Mesenchymal stem cell (in vitro differentiated cells and primary cell): Measurements from ENCODE around the gene SCRN3.
"Not testable (repeated sequence)": the region's sequence is repeated elsewhere in the genome, so short reads cannot be mapped to it uniquely, and the experiment has no call there.

Source experiments
- DNase-seq: peaks from one replicate; pipeline ENCODE4 v3.0.0-alpha.2; 2013
- H2AFZ ChIP-seq: one replicate; pipeline ENCODE4 v1.6.1; 2013; ENCODE audit warnings: low read depth, mild to moderate bottlenecking, control low read depth, inconsistent platforms, low read length, moderate library complexity
- H2AK5ac ChIP-seq: 2 replicates; pipeline ENCODE4 v1.6.1; 2013; ENCODE audit warnings: low read length, moderate library complexity, mild to moderate bottlenecking, inconsistent platforms; ENCODE audit not compliant: severe bottlenecking
- H2BK120ac ChIP-seq: one replicate; pipeline ENCODE4 v1.6.1; 2013; ENCODE audit warnings: low read depth, mild to moderate bottlenecking, inconsistent platforms, low read length, moderate library complexity
- H2BK12ac ChIP-seq, 2 experiments: one replicate each; pipeline ENCODE4 v1.6.1; 2013; ENCODE audit warnings: inconsistent platforms in 2 of 2, low read length in 2 of 2, mild to moderate bottlenecking in 2 of 2, moderate library complexity in 2 of 2, control low read depth in 1 of 2
- H2BK15ac ChIP-seq: one replicate; pipeline ENCODE4 v1.6.1; 2013; ENCODE audit warnings: mild to moderate bottlenecking, low read depth, inconsistent platforms; ENCODE audit not compliant: poor library complexity, severe bottlenecking
- H2BK5ac ChIP-seq: 2 replicates; pipeline ENCODE4 v1.6.1; 2013; ENCODE audit warnings: low read depth, mild to moderate bottlenecking, low read length, control low read depth, inconsistent platforms; ENCODE audit not compliant: poor library complexity, severe bottlenecking
- H3K14ac ChIP-seq, 2 experiments: one replicate each; pipeline ENCODE4 v1.6.1; 2013; ENCODE audit warnings: inconsistent platforms in 2 of 2, low read length in 2 of 2, control low read depth in 1 of 2, mild to moderate bottlenecking in 1 of 2, moderate library complexity in 1 of 2
- H3K18ac ChIP-seq, 2 experiments: one replicate each; pipeline ENCODE4 v1.6.1; 2013; ENCODE audit warnings: inconsistent platforms in 2 of 2, low read length in 2 of 2, control low read depth in 1 of 2, low read depth in 1 of 2, mild to moderate bottlenecking in 1 of 2
- H3K23ac ChIP-seq, 2 experiments: one replicate each; pipeline ENCODE4 v1.6.1; 2013; ENCODE audit warnings: inconsistent platforms in 2 of 2, low read length in 2 of 2, mild to moderate bottlenecking in 2 of 2, moderate library complexity in 2 of 2, control low read depth in 1 of 2
- H3K27ac ChIP-seq: 2 replicates; pipeline ENCODE4 v1.5.1; 2013; ENCODE audit warnings: mild to moderate bottlenecking, moderate library complexity, low read length, control low read depth, inconsistent platforms; ENCODE audit not compliant: poor library complexity, severe bottlenecking
- H3K27me3 ChIP-seq, 2 experiments: 2 replicates each; pipeline versions ENCODE4 v1.6.1 to v1.7.0; 2013; ENCODE audit warnings: low read length in 2 of 2, mild to moderate bottlenecking in 2 of 2, moderate library complexity in 2 of 2, control low read depth in 1 of 2, inconsistent platforms in 1 of 2; ENCODE audit not compliant: control insufficient read depth in 1 of 2, insufficient read depth in 1 of 2
- H3K36me3 ChIP-seq, 2 experiments: 2 replicates each; pipeline versions ENCODE4 v1.6.1 to v1.7.0; 2013; ENCODE audit warnings: low read length in 2 of 2, control low read depth in 1 of 2, inconsistent platforms in 1 of 2, low read depth in 1 of 2, mild to moderate bottlenecking in 1 of 2; ENCODE audit not compliant: insufficient read depth in 2 of 2, control insufficient read depth in 1 of 2
- H3K4ac ChIP-seq, 2 experiments: one replicate each; pipeline ENCODE4 v1.6.1; 2013; ENCODE audit warnings: inconsistent platforms in 2 of 2, low read length in 2 of 2, mild to moderate bottlenecking in 2 of 2, moderate library complexity in 2 of 2, control low read depth in 1 of 2, low read depth in 1 of 2
- H3K4me1 ChIP-seq: 2 replicates; pipeline ENCODE4 v1.6.1; 2013; ENCODE audit warnings: low read depth, low read length, control low read depth; ENCODE audit not compliant: control insufficient read depth, insufficient read depth
- H3K4me2 ChIP-seq: 2 replicates; pipeline ENCODE4 v1.6.1; 2013; ENCODE audit warnings: low read length, mild to moderate bottlenecking, inconsistent platforms; ENCODE audit not compliant: poor library complexity, severe bottlenecking
- H3K4me3 ChIP-seq, 2 experiments: 2 replicates each; pipeline versions ENCODE4 v1.5.1 to v1.7.0; 2013; ENCODE audit warnings: low read length in 2 of 2, mild to moderate bottlenecking in 2 of 2, control low read depth in 1 of 2, low read depth in 1 of 2; ENCODE audit not compliant: insufficient read depth in 1 of 2
- H3K79me1 ChIP-seq: replicated peaks from 2 replicates; pipeline ENCODE4 v1.6.1; 2013; ENCODE audit warnings: mild to moderate bottlenecking, control low read depth, low read length, inconsistent platforms; ENCODE audit not compliant: poor library complexity, severe bottlenecking
- H3K9ac ChIP-seq: 2 replicates; pipeline ENCODE4 v1.7.0; 2013; ENCODE audit warnings: mild to moderate bottlenecking, low read length, moderate library complexity
- H3K9me3 ChIP-seq: 2 replicates; pipeline ENCODE4 v1.7.0; 2013; ENCODE audit warnings: mild to moderate bottlenecking, low read length; ENCODE audit not compliant: control insufficient read depth
- H4K8ac ChIP-seq: one replicate; pipeline ENCODE4 v1.6.1; 2013; ENCODE audit warnings: inconsistent platforms, mild to moderate bottlenecking, low read length, moderate library complexity
- H4K91ac ChIP-seq: one replicate; pipeline ENCODE4 v1.6.1; 2013; ENCODE audit warnings: mild to moderate bottlenecking, low read length, inconsistent platforms
- WGBS: methylation state at CpG from one replicate; pipeline ENCODE4 v1.1.7; 2013; ENCODE audit warnings: mixed read lengths; 5-methylcytosine and 5-hydroxymethylcytosine counted together

Gene SCRN3

DNA sequence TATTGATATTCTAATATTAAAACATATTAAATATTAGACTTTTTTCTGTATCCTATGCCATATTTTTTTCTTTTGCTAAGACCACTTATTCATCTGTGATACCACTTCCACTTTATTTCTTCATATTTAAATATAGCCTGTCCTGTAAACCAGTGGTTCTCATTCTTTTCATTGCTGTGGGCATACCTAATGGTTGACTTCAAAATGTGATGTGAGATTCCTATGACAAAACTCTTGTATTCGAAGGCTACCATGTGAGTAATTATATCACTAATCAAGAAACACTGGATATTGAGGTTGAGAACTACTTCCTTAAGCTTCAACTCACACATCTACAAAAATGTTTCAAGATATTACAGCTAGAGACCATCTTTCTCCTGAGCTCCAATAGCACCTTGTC is 3.6 kb downstream of the SCRN3 start:
- 89% methylated on average over 1 of the region's 1 CpG for WGBS
- no peak overlapping the region for H3K4me2 ChIP-seq
- H2AFZ ChIP-seq: no peak overlapping the region
- peaks cover 3% of the 10 kb centered on the region for H3K4me1 ChIP-seq
- H3K4me3 ChIP-seq: no peak overlapping the region
- H2BK15ac ChIP-seq: no peak overlapping the region
- no peak overlapping the region for H3K23ac ChIP-seq
- no peak overlapping the region for H4K8ac ChIP-seq
- H3K36me3 ChIP-seq: peaks cover 0 to 40% of the 10 kb centered on the region in 2 experiments
- H2BK12ac ChIP-seq: no peak overlapping the region
- H3K9ac ChIP-seq: no peak overlapping the region
- H2BK120ac ChIP-seq: no peak overlapping the region
- H3K4ac ChIP-seq: no peak overlapping the region
- H2AK5ac ChIP-seq: no peak overlapping the region
- no peak overlapping the region for H3K27ac ChIP-seq
- no peak for DNase-seq
- no peak overlapping the region for H3K14ac ChIP-seq
- no peaks in the 10 kb centered on the region for H3K9me3 ChIP-seq
- H2BK5ac ChIP-seq: no peak overlapping the region
- no peaks in the 10 kb centered on the region for H3K27me3 ChIP-seq
- H3K79me1 ChIP-seq: peaks cover 5% of the 10 kb centered on the region
- no peak overlapping the region for H4K91ac ChIP-seq
- no peak overlapping the region for H3K18ac ChIP-seq

DNA sequence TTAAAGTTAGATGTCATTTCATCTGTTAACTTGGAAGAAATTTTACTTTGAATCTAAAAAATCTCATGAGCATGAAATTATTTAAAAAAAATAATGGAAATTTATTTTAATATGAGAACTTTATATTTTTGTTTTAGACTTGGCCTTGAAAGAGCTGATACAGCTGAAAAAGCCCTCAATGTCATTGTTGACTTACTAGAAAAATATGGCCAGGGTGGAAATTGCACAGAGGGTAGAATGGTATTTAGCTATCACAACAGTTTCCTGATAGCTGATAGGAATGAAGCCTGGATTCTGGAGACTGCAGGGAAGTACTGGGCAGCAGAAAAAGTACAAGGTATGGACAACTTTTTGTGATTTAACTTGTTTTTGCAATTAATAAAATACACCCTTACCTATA is 5.3 kb downstream of the SCRN3 start:
- Histone ChIP-seq H2AFZ (no peak overlapping the region), H3K4me1 (peaks cover 3% of the 10 kb centered on the region), H2BK5ac (no peak overlapping the region), H3K79me1 (peaks cover 5% of the 10 kb centered on the region), H3K4me2 (no peak overlapping the region), H2BK12ac (no peak overlapping the region), H2AK5ac (no peak overlapping the region), H3K9ac (no peak overlapping the region), H3K27ac (no peak overlapping the region), H4K91ac (no peak overlapping the region), H2BK120ac (no peak overlapping the region), H3K27me3 (no peaks in the 10 kb centered on the region), H3K18ac (no peak overlapping the region), H3K14ac (no peak overlapping the region), H3K9me3 (no peaks in the 10 kb centered on the region), H2BK15ac (no peak overlapping the region), H3K23ac (no peak overlapping the region), H3K4ac (no peak overlapping the region), H3K4me3 (no peak overlapping the region), H4K8ac (no peak overlapping the region), H3K36me3 (peaks cover 0 to 41% of the 10 kb centered on the region in 2 experiments)
- DNase-seq: no peak

DNA sequence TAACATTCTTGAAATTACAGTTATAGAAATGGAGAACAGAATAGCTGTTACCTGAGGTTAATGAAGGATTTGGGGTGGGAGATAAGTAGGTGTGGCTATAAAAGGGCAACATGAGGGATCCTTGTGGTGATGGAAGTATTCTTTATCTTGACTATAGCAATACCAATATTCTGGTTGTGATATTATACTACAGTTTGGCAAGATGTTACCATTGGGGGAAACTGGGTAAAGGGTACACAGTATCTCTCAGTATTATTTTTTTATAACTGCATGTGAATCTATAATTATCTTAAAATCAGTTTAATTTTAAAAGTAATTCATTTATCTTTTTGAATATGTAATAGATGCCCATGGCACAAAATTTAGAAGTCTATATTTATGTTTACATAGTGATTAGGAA is 8.1 kb downstream of the SCRN3 start:
- H3K4me1 ChIP-seq: no peaks in the 10 kb centered on the region
- no peak overlapping the region for H2BK12ac ChIP-seq
- no peak overlapping the region for H3K4ac ChIP-seq
- no peak overlapping the region for H2BK5ac ChIP-seq
- H2BK120ac ChIP-seq: no peak overlapping the region
- H3K4me2 ChIP-seq: no peak overlapping the region
- no peak overlapping the region for H3K4me3 ChIP-seq
- peaks cover 2% of the 10 kb centered on the region for H3K79me1 ChIP-seq
- no peak overlapping the region for H2AK5ac ChIP-seq
- H3K18ac ChIP-seq: no peak overlapping the region
- H2BK15ac ChIP-seq: no peak overlapping the region
- H3K36me3 ChIP-seq: peaks cover 0 to 41% of the 10 kb centered on the region in 2 experiments
- H3K9me3 ChIP-seq: no peaks in the 10 kb centered on the region
- H2AFZ ChIP-seq: no peak overlapping the region
- H4K8ac ChIP-seq: no peak overlapping the region
- H3K14ac ChIP-seq: no peak overlapping the region
- DNase-seq: no peak
- no peak overlapping the region for H3K27ac ChIP-seq
- H3K23ac ChIP-seq: no peak overlapping the region
- no peak overlapping the region for H3K9ac ChIP-seq
- H4K91ac ChIP-seq: no peak overlapping the region
- H3K27me3 ChIP-seq: no peaks in the 10 kb centered on the region

DNA sequence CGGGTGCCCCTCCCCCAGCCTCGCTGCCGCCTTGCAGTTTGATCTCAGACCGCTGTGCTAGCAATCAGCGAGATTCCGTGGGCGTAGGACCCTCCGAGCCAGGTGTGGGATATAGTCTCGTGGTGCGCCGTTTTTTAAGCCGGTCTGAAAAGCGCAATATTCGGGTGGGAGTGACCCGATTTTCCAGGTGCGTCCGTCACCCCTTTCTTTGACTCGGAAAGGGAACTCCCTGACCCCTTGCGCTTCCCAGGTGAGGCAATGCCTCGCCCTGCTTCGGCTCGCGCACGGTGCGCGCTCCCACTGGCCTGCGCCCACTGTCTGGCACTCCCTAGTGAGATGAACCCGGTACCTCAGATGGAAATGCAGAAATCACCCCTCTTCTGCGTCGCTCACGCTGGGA is 14.5 kb downstream of the SCRN3 start:
- not testable (repeated sequence) for H3K4me2 ChIP-seq, H3K27me3 ChIP-seq, H3K18ac ChIP-seq, H3K4me3 ChIP-seq, H2BK120ac ChIP-seq, H3K9ac ChIP-seq, H3K27ac ChIP-seq, H4K8ac ChIP-seq, H2BK15ac ChIP-seq, H2BK12ac ChIP-seq, H2BK5ac ChIP-seq, H3K23ac ChIP-seq, H2AFZ ChIP-seq, H3K14ac ChIP-seq, H4K91ac ChIP-seq, H2AK5ac ChIP-seq, H3K4me1 ChIP-seq, DNase-seq, H3K9me3 ChIP-seq, H3K4ac ChIP-seq
- Histone ChIP-seq H3K79me1 (peaks cover 11% of the 10 kb centered on the region), H3K36me3 (peaks cover 0 to 14% of the 10 kb centered on the region in 2 experiments)
- no CpG with 5 or more reads among the region's 31 CpGs for WGBS
